Left forelimb (tissue), 1 donor: Measurements from ENCODE around the gene SECISBP2.

Experiments
- DNase-seq: peaks from one replicate; pipeline ENCODE4 v3.0.0-alpha.2; 2018; ENCODE audit warnings: low spot score

Gene SECISBP2

DNA sequence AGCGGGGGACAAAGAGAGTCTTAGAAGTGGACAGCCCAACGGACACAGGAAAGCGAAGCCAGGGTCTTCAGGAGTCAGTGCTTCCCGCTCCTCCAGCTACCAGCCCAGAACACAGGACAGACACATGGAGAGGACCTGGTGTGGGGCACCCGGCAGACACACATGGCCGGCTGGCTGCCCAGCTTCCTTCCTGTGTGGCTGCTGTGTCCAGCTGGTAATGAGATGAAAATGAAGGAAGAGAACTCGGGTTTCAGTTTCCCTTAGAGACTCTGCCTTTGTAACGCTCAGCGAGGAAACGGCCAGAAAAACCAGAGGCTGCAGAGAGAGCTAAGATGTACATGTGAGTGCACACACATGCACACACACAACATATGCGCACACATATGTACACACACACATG is 87.5 kb downstream of the SECISBP2 start:
- DNase-seq: no peak

DNA sequence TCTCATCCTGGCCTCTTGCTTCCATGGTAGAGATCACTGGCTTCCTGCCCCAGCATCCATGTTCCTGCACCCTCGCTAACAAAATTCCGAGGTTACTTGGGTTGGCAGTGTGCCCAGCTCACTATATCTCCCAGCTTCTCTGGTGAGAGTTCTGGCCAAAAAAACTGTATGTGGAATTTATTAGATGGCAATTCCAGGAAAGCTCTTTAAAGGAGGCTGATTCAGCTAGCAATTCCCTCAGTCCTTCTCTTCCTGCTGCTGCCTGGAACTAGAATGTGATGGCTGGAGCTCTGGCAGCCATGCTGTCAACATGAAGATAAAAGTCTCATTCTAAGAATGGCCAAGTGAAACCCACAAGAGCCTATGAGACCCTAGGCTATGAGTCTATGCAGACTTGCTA is 88.8 kb downstream of the SECISBP2 start:
- no peak for DNase-seq

DNA sequence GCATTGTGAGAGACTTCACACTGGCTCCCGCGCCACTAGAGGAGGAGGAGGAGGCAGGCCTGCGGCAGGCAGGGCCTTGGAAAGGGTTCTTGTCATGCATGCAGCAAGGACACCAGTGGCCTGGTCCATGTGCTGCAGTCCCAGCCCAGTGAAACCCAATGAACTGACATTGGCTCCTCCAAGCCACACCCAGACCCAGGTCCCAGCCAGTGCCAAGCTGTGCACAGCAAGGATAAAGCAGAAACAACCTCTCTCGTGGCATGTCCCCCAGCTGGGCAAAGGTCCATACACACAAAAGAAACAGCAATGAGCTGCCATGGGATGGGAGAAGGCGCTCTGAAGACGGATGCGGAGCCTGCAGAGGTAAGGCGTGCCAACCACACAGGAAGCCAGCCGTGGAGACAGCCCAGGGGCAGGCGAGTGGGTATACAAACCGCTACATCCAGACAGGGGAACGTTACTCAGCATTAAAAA is 90.4 kb downstream of the SECISBP2 start:
- no peak for DNase-seq
